OCI-LY3 (cell line): ENCODE results near the gene HAUS3.
"Not testable (repeated sequence)": the region's sequence is repeated elsewhere in the genome, so short reads cannot be mapped to it uniquely, and the experiment has no call there.

Experiments
- EZH2phosphoT487 ChIP-seq: fragments of 200-600 bp; shearing (Covaris generic); IDR thresholded peaks from 2 replicates; pipeline ENCODE4 v1.6.1; 2018; ENCODE audit warnings: antibody characterized with exemption, mixed run types, low read depth
- TF ChIP-seq, protein P1 (sequence below): fragments of 200-600, 300-600 bp; sonication (generic); IDR thresholded peaks from 2 replicates; pipeline ENCODE4 v1.5.1; 2014; ENCODE audit warnings: antibody characterized with exemption, low read length, low read depth

- TF ChIP-seq, protein P1, sequence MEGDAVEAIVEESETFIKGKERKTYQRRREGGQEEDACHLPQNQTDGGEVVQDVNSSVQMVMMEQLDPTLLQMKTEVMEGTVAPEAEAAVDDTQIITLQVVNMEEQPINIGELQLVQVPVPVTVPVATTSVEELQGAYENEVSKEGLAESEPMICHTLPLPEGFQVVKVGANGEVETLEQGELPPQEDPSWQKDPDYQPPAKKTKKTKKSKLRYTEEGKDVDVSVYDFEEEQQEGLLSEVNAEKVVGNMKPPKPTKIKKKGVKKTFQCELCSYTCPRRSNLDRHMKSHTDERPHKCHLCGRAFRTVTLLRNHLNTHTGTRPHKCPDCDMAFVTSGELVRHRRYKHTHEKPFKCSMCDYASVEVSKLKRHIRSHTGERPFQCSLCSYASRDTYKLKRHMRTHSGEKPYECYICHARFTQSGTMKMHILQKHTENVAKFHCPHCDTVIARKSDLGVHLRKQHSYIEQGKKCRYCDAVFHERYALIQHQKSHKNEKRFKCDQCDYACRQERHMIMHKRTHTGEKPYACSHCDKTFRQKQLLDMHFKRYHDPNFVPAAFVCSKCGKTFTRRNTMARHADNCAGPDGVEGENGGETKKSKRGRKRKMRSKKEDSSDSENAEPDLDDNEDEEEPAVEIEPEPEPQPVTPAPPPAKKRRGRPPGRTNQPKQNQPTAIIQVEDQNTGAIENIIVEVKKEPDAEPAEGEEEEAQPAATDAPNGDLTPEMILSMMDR = not testable (repeated sequence)
- not testable (repeated sequence) for TF ChIP-seq EZH2phosphoT487
Measured at GRCh38 chr4:2275044-2275397, 33.1 kb upstream of the HAUS3 start.
